Breast epithelium (tissue), 3 donors: ENCODE measurements around the gene CAMTA1.

ENCODE experiments used
- CTCF ChIP-seq, 3 donors: fragments of 450-650 bp; IDR thresholded peaks; one replicate each; pipeline ENCODE4 v1.5.1; 2016 to 2017; ENCODE audit warnings: antibody characterized with exemption in 3 of 3, mild to moderate bottlenecking in 3 of 3, moderate library complexity in 3 of 3
- POLR2A ChIP-seq: fragments of 450-650 bp; IDR thresholded peaks from one replicate; pipeline ENCODE4 v1.6.1; 2016; ENCODE audit warnings: antibody characterized with exemption, mild to moderate bottlenecking, moderate library complexity
- POLR2AphosphoS5 ChIP-seq, 3 donors: sonication (generic); formaldehyde crosslinking; IDR thresholded peaks; one replicate each; pipeline ENCODE4 v1.6.1; 2017; ENCODE audit warnings: antibody characterized with exemption in 3 of 3

GRCh38 chr1:7508052-7508933 lies 723.0 kb downstream of the CAMTA1 start:
- TF ChIP-seq POLR2A (no peak), CTCF (IDR thresholded peaks at IDR 0.05) (no peak), POLR2AphosphoS5 (IDR thresholded peaks at IDR 0.05) (no peak)
